DND-41 (cell line): ENCODE measurements around the gene CDR2L.

ENCODE experiments used
- CTCF ChIP-seq: IDR thresholded peaks from 2 replicates; pipeline ENCODE4 v1.5.1; 2012; ENCODE audit warnings: borderline replicate concordance, low read length, moderate library complexity, mild to moderate bottlenecking; ENCODE audit not compliant: poor library complexity, severe bottlenecking; ENCODE audit errors: extremely low read depth
- EZH2 ChIP-seq: IDR thresholded peaks from 3 replicates; pipeline ENCODE4 v1.6.1; 2012; ENCODE audit warnings: borderline replicate concordance, low read depth, mild to moderate bottlenecking, moderate library complexity, low read length, inconsistent platforms; ENCODE audit not compliant: severe bottlenecking

GRCh38 chr17:75012096-75012345, 24.6 kb downstream of the CDR2L start:
- TF ChIP-seq CTCF (no peak), EZH2 (no peak)
